ENCODE data around the gene CNTNAP2.

Gene CNTNAP2

GRCh38 chr7:148270576-148270975, 2154.0 kb downstream of the CNTNAP2 start:
- Histone ChIP-seq H3K36me3 (ENCODE audit: insufficient read depth, insufficient read length, low read length) (no peaks in the 10 kb centered on the region), H3K4me3 (ENCODE audit: insufficient read length, low read depth) (no peak overlapping the region), H3K9me3 (ENCODE audit: insufficient read depth, low read length) (no peaks in the 10 kb centered on the region), H3K9ac (ENCODE audit: insufficient read length, low read depth) (no peak overlapping the region), H3K27me3 (ENCODE audit: insufficient read depth, insufficient read length) (no peaks in the 10 kb centered on the region), H3K4me1 (ENCODE audit: insufficient read depth, insufficient read length) (no peaks in the 10 kb centered on the region)
- no peak for TF ChIP-seq SUZ12 (IDR thresholded peaks at IDR 0.05; ENCODE audit: extremely low read depth, insufficient read depth, insufficient read length)
- no peak for TF ChIP-seq YY1 (IDR thresholded peaks at IDR 0.05; ENCODE audit: insufficient read depth, insufficient read length)
- TF ChIP-seq ZNF274 (IDR thresholded peaks at IDR 0.05; ENCODE audit: low read depth, low read length), result no peak
- DNase-seq (ENCODE audit: low read depth, low spot score), result no peak

DNA sequence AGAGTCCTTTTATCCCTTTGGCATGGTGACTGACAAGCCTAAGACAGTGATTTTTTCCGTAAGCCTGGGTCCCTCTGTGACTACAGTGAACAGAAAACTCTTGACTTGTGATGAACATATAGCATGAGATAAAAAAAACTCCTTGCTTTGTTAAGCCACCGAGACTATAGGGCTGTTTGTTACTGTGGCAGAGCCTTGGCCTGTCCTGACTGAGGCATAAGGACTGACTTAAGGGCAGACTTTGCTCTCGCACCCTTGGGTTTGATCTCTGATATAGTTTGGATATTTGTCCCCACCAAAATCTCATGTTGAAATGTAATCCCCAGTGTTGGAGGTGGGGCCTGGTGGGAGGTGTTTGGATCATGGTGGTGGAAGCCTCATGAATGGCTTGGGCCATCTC, 2157.5 kb downstream of the CNTNAP2 start:
- Histone ChIP-seq H3K4me3 (ENCODE audit: insufficient read length, low read depth) (no peak overlapping the region), H3K9me3 (ENCODE audit: insufficient read depth, low read length) (no peaks in the 10 kb centered on the region), H3K36me3 (ENCODE audit: insufficient read depth, insufficient read length, low read length) (no peaks in the 10 kb centered on the region), H3K9ac (ENCODE audit: insufficient read length, low read depth) (no peak overlapping the region), H3K4me1 (ENCODE audit: insufficient read depth, insufficient read length) (no peaks in the 10 kb centered on the region), H3K27me3 (ENCODE audit: insufficient read depth, insufficient read length) (no peaks in the 10 kb centered on the region)
- TF ChIP-seq YY1 (IDR thresholded peaks at IDR 0.05; ENCODE audit: insufficient read depth, insufficient read length) (no peak), SUZ12 (IDR thresholded peaks at IDR 0.05; ENCODE audit: extremely low read depth, insufficient read depth, insufficient read length) (no peak), ZNF274 (IDR thresholded peaks at IDR 0.05; ENCODE audit: low read depth, low read length) (no peak)
- no peak for DNase-seq (ENCODE audit: low read depth, low spot score)

GRCh38 chr7:148275359-148275890, 2158.8 kb downstream of the CNTNAP2 start:
- no peak overlapping the region for H3K4me3 ChIP-seq (ENCODE audit: insufficient read length, low read depth)
- TF ChIP-seq SUZ12 (IDR thresholded peaks at IDR 0.05; ENCODE audit: extremely low read depth, insufficient read depth, insufficient read length) (no peak), YY1 (IDR thresholded peaks at IDR 0.05; ENCODE audit: insufficient read depth, insufficient read length) (no peak), ZNF274 (IDR thresholded peaks at IDR 0.05; ENCODE audit: low read depth, low read length) (no peak)

GRCh38 chr7:148276314-148277041, 2159.9 kb downstream of the CNTNAP2 start:
- Histone ChIP-seq H3K4me1 (ENCODE audit: insufficient read depth, insufficient read length) (no peaks in the 10 kb centered on the region), H3K4me3 (ENCODE audit: insufficient read length, low read depth) (no peak overlapping the region), H3K9me3 (ENCODE audit: insufficient read depth, low read length) (no peaks in the 10 kb centered on the region), H3K9ac (ENCODE audit: insufficient read length, low read depth) (no peak overlapping the region), H3K36me3 (ENCODE audit: insufficient read depth, insufficient read length, low read length) (no peaks in the 10 kb centered on the region), H3K27me3 (ENCODE audit: insufficient read depth, insufficient read length) (no peaks in the 10 kb centered on the region)
- TF ChIP-seq YY1 (IDR thresholded peaks at IDR 0.05; ENCODE audit: insufficient read depth, insufficient read length) (no peak), SUZ12 (IDR thresholded peaks at IDR 0.05; ENCODE audit: extremely low read depth, insufficient read depth, insufficient read length) (no peak), ZNF274 (IDR thresholded peaks at IDR 0.05; ENCODE audit: low read depth, low read length) (no peak)
- DNase-seq (ENCODE audit: low read depth, low spot score), result no peak

More at GRCh38 chr7:148275359-148275890, 2158.8 kb downstream of the CNTNAP2 start:
- H3K27me3 ChIP-seq (ENCODE audit: insufficient read depth, insufficient read length), result no peaks in the 10 kb centered on the region
- no peaks in the 10 kb centered on the region for H3K4me1 ChIP-seq (ENCODE audit: insufficient read depth, insufficient read length)
- no peaks in the 10 kb centered on the region for H3K9me3 ChIP-seq (ENCODE audit: insufficient read depth, low read length)
- no peak overlapping the region for H3K9ac ChIP-seq (ENCODE audit: insufficient read length, low read depth)
- DNase-seq (ENCODE audit: low read depth, low spot score), result no peak
- H3K36me3 ChIP-seq (ENCODE audit: insufficient read depth, insufficient read length, low read length), result no peaks in the 10 kb centered on the region

DNA sequence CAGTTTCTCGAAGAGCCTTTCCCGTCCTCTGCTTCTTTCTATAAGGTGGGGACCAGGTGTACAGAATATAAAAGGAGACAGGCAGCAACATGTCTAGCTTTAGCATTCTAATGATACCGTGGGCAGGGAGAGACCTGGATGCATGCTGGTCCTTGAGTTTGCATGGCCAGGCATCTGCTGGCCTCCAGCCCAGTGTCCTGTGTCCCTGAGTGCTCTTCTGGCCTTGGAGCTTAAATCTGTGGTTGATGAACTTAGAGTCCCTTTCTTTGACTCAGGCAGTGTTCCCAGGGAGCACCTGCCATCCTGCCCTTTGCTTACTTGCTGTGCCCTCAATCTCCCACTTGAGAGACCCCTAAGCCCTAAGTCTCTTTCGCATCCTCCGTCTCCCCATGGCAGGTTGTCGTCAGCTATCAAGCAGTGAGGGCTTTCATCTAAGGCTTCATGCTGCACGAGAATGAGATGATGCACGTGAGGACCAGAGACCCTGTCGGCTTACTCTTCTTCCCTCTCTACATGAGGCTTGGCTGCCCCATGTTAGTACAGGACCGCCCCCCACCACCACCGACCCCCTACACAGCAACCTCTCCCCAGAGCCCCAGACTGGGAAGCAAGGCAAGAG, 2160.6 kb downstream of the CNTNAP2 start:
- Histone ChIP-seq H3K4me3 (ENCODE audit: insufficient read length, low read depth) (no peak overlapping the region), H3K4me1 (ENCODE audit: insufficient read depth, insufficient read length) (no peaks in the 10 kb centered on the region), H3K9ac (ENCODE audit: insufficient read length, low read depth) (no peak overlapping the region), H3K9me3 (ENCODE audit: insufficient read depth, low read length) (no peaks in the 10 kb centered on the region), H3K27me3 (ENCODE audit: insufficient read depth, insufficient read length) (no peaks in the 10 kb centered on the region), H3K36me3 (ENCODE audit: insufficient read depth, insufficient read length, low read length) (no peaks in the 10 kb centered on the region)
- DNase-seq (ENCODE audit: low read depth, low spot score), result no peak
- TF ChIP-seq YY1 (IDR thresholded peaks at IDR 0.05; ENCODE audit: insufficient read depth, insufficient read length) (no peak), ZNF274 (IDR thresholded peaks at IDR 0.05; ENCODE audit: low read depth, low read length) (no peak), SUZ12 (IDR thresholded peaks at IDR 0.05; ENCODE audit: extremely low read depth, insufficient read depth, insufficient read length) (no peak)

DNA sequence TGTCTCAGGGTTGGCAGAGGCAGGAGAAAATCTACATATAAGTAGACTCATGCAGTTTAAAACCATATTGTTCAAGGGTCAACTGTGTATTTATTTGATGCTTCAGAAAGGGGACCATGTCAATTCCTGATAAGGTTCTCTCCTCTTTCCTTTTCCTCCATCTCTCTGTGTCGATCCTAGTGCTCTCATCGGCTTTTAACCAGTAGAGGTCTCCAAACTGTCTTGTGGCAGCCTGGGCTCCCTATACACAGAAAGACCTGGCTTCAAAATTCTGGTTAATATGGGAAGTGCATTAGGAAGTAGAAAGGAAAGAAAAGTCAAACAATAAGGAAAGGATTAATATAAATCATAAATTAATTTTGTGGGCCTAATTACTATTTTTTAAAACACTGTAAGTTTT, 2169.5 kb downstream of the CNTNAP2 start:
- no peaks in the 10 kb centered on the region for H3K4me1 ChIP-seq (ENCODE audit: insufficient read depth, insufficient read length)
- no peaks in the 10 kb centered on the region for H3K27me3 ChIP-seq (ENCODE audit: insufficient read depth, insufficient read length)
- H3K36me3 ChIP-seq (ENCODE audit: insufficient read depth, insufficient read length, low read length), result no peaks in the 10 kb centered on the region
- H3K9me3 ChIP-seq (ENCODE audit: insufficient read depth, low read length), result no peaks in the 10 kb centered on the region
- no peak overlapping the region for H3K9ac ChIP-seq (ENCODE audit: insufficient read length, low read depth)
- H3K4me3 ChIP-seq (ENCODE audit: insufficient read length, low read depth), result no peak overlapping the region
- no peak for TF ChIP-seq SUZ12 (IDR thresholded peaks at IDR 0.05; ENCODE audit: extremely low read depth, insufficient read depth, insufficient read length)
- TF ChIP-seq ZNF274 (IDR thresholded peaks at IDR 0.05; ENCODE audit: low read depth, low read length), result no peak
- TF ChIP-seq YY1 (IDR thresholded peaks at IDR 0.05; ENCODE audit: insufficient read depth, insufficient read length), result no peak
- no peak for DNase-seq (ENCODE audit: low read depth, low spot score)

DNA sequence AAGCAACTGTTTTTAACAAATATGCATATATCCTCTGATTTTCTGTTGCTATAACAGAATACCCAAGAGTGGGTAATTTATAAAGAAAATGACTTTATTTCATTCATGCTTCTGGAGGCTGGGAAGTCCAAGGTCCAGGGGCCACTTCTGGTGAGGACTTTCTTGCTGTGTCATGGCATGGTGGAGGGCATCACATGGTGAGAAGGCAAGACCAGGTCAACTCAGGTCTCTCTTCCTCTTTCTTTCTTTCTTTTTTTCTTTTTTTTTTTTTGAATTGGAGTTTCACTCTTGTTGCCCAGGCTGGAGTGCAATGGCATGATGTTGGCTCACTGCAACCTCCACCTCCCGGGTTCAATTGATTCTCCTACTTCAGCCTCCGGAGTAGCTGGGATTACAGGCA, 2170.9 kb downstream of the CNTNAP2 start:
- Histone ChIP-seq H3K4me3 (ENCODE audit: insufficient read length, low read depth) (no peak overlapping the region), H3K9ac (ENCODE audit: insufficient read length, low read depth) (no peak overlapping the region)

More for the DNA sequence above, 2170.9 kb downstream of the CNTNAP2 start:
- no peaks in the 10 kb centered on the region for H3K36me3 ChIP-seq (ENCODE audit: insufficient read depth, insufficient read length, low read length)
- no peak for TF ChIP-seq ZNF274 (IDR thresholded peaks at IDR 0.05; ENCODE audit: low read depth, low read length)
- TF ChIP-seq SUZ12 (IDR thresholded peaks at IDR 0.05; ENCODE audit: extremely low read depth, insufficient read depth, insufficient read length), result no peak
- no peak for TF ChIP-seq YY1 (IDR thresholded peaks at IDR 0.05; ENCODE audit: insufficient read depth, insufficient read length)
- H3K27me3 ChIP-seq (ENCODE audit: insufficient read depth, insufficient read length), result no peaks in the 10 kb centered on the region
- H3K4me1 ChIP-seq (ENCODE audit: insufficient read depth, insufficient read length), result no peaks in the 10 kb centered on the region
- DNase-seq (ENCODE audit: low read depth, low spot score), result no peak
- H3K9me3 ChIP-seq (ENCODE audit: insufficient read depth, low read length), result no peaks in the 10 kb centered on the region
